ENCODE data around the gene ZNF425. TPM values are rescaled to one million over a fixed set of nuclear protein-coding genes. Genes with fewer than 3 reads are reported as not detected.
"Not testable (repeated sequence)": the region's sequence is repeated elsewhere in the genome, so short reads cannot be mapped to it uniquely, and the experiment has no call there.

The ZNF425 gene
- total and polyA plus RNA-seq, 4 donors, result 0.25 to 0.98 (median 0.58) TPM

DNA sequence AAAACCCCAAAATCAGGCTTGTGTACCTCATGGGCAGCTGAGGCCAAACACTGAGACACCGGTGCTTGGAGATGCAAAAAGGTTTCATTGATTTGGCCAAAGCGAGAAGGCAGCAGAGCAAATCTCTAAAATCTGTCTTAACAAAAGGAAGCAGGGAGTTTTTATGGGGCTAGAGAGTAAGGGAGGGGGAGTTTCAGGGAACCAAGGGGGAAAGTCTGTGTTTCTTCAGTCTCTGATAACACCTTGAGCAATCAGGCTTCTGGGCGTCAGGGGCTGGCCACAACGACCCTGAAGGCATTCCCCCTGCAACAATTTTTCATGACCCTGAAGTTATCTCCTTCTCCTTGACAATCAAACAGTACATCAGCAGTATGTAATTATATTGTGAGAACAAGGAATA, 32.9 kb downstream of the ZNF425 start:
- H3K4me3 ChIP-seq (ENCODE audit: low read depth in 1 of 3, low read length in 3 of 3), result no peak overlapping the region
- no peak for DNase-seq (ENCODE audit: low spot score)
- WGBS, result 61% methylated on average over 4 of the region's 4 CpGs
- H3K4me1 ChIP-seq (ENCODE audit: control insufficient read depth in 4 of 4, insufficient read depth in 4 of 4, low read length in 3 of 4), result peaks cover 0 to 8% (median 8%) of the 10 kb centered on the region in 4 donors
- no peak overlapping the region for H3K9ac ChIP-seq (ENCODE audit: low read depth in 1 of 2, low read length in 2 of 2)
- H3K27me3 ChIP-seq (ENCODE audit: control insufficient read depth in 4 of 4, insufficient read depth in 4 of 4, low read length in 3 of 4), result no peaks in the 10 kb centered on the region
- no peak overlapping the region for H3K27ac ChIP-seq (ENCODE audit: low read depth in 1 of 2, low read length in 2 of 2)
- TF ChIP-seq HNF4A (conservative IDR thresholded peaks at IDR 0.05) (no peak), EGR1 (IDR thresholded peaks at IDR 0.05; ENCODE audit: low read depth in 2 of 2) (no peak), TAF1 (conservative IDR thresholded peaks at IDR 0.05) (no peak)
- no peaks in the 10 kb centered on the region for H3K9me3 ChIP-seq (ENCODE audit: control insufficient read depth in 4 of 4, low read length in 3 of 4)
- no peaks in the 10 kb centered on the region for H3K36me3 ChIP-seq (ENCODE audit: control insufficient read depth in 4 of 4, insufficient read depth in 3 of 4, low read depth in 1 of 4, low read length in 3 of 4)

GRCh38 chr7:149092244-149092643, 33.9 kb downstream of the ZNF425 start:
- H3K4me1 ChIP-seq (ENCODE audit: control insufficient read depth in 4 of 4, insufficient read depth in 4 of 4, low read length in 3 of 4); H3K4me3 ChIP-seq (ENCODE audit: low read depth in 1 of 3, low read length in 3 of 3); H3K36me3 ChIP-seq (ENCODE audit: control insufficient read depth in 4 of 4, insufficient read depth in 3 of 4, low read depth in 1 of 4, low read length in 3 of 4); H3K27ac ChIP-seq (ENCODE audit: low read depth in 1 of 2, low read length in 2 of 2); DNase-seq (ENCODE audit: low spot score); H3K9ac ChIP-seq (ENCODE audit: low read depth in 1 of 2, low read length in 2 of 2); H3K9me3 ChIP-seq (ENCODE audit: control insufficient read depth in 4 of 4, low read length in 3 of 4); H3K27me3 ChIP-seq (ENCODE audit: control insufficient read depth in 4 of 4, insufficient read depth in 4 of 4, low read length in 3 of 4): not testable (repeated sequence)
- WGBS, result 97% methylated on average over 20 of the region's 20 CpGs

- Histone ChIP-seq H3K9ac (ENCODE audit: low read depth in 1 of 2, low read length in 2 of 2) (peak within 1 kb of the TSS; percentile 64 to 97), H3K36me3 (ENCODE audit: control insufficient read depth in 4 of 4, insufficient read depth in 3 of 4, low read depth in 1 of 4, low read length in 3 of 4) (no peaks in the 10 kb centered on the region), H3K27ac (ENCODE audit: low read depth in 1 of 2, low read length in 2 of 2) (peak within 1 kb of the TSS; percentile 92 to 94), H3K9me3 (ENCODE audit: control insufficient read depth in 4 of 4, low read length in 3 of 4) (no peaks in the 10 kb centered on the region), H3K4me3 (ENCODE audit: low read depth in 1 of 3, low read length in 3 of 3) (peak within 1 kb of the TSS; percentile 65 to 99 (median 90)), H3K4me1 (ENCODE audit: control insufficient read depth in 4 of 4, insufficient read depth in 4 of 4, low read length in 3 of 4) (peaks cover 0 to 8% (median 8%) of the 10 kb centered on the region in 4 donors), H3K27me3 (ENCODE audit: control insufficient read depth in 4 of 4, insufficient read depth in 4 of 4, low read length in 3 of 4) (no peaks in the 10 kb centered on the region)
- DNase-seq (ENCODE audit: low spot score), result peak; percentile 87
- TF ChIP-seq CTCF (IDR thresholded peaks at IDR 0.05; ENCODE audit: low read depth, low read length, missing input control), result peak; percentile 91
- peak; percentile 69 to 85 for TF ChIP-seq EGR1 (IDR thresholded peaks at IDR 0.05; ENCODE audit: low read depth in 2 of 2)
- TF ChIP-seq GABPA (IDR thresholded peaks at IDR 0.05 in 1 of 2, conservative IDR thresholded peaks at IDR 0.05 in 1 of 2), result peak in 1 of 2 donors; percentile 29
- no peak for TF ChIP-seq FOXA1 (IDR thresholded peaks at IDR 0.05)
- no peak for TF ChIP-seq MAX (IDR thresholded peaks at IDR 0.05)
- TF ChIP-seq TAF1 (conservative IDR thresholded peaks at IDR 0.05), result no peak
- TF ChIP-seq HNF4A (conservative IDR thresholded peaks at IDR 0.05), result no peak
- no peak for TF ChIP-seq RXRA (IDR thresholded peaks at IDR 0.05)
- TF ChIP-seq FOXA2 (IDR thresholded peaks at IDR 0.05), result no peak
- TF ChIP-seq SP1 (IDR thresholded peaks at IDR 0.05), result no peak
- peak; percentile 74 to 80 for TF ChIP-seq RAD21 (IDR thresholded peaks at IDR 0.05)
- TF ChIP-seq YY1 (IDR thresholded peaks at IDR 0.05), result peak; percentile 68
- no peak for TF ChIP-seq ATF3 (IDR thresholded peaks at IDR 0.05)
- no peak for TF ChIP-seq HNF4G (IDR thresholded peaks at IDR 0.05)
- TF ChIP-seq, protein P1, sequence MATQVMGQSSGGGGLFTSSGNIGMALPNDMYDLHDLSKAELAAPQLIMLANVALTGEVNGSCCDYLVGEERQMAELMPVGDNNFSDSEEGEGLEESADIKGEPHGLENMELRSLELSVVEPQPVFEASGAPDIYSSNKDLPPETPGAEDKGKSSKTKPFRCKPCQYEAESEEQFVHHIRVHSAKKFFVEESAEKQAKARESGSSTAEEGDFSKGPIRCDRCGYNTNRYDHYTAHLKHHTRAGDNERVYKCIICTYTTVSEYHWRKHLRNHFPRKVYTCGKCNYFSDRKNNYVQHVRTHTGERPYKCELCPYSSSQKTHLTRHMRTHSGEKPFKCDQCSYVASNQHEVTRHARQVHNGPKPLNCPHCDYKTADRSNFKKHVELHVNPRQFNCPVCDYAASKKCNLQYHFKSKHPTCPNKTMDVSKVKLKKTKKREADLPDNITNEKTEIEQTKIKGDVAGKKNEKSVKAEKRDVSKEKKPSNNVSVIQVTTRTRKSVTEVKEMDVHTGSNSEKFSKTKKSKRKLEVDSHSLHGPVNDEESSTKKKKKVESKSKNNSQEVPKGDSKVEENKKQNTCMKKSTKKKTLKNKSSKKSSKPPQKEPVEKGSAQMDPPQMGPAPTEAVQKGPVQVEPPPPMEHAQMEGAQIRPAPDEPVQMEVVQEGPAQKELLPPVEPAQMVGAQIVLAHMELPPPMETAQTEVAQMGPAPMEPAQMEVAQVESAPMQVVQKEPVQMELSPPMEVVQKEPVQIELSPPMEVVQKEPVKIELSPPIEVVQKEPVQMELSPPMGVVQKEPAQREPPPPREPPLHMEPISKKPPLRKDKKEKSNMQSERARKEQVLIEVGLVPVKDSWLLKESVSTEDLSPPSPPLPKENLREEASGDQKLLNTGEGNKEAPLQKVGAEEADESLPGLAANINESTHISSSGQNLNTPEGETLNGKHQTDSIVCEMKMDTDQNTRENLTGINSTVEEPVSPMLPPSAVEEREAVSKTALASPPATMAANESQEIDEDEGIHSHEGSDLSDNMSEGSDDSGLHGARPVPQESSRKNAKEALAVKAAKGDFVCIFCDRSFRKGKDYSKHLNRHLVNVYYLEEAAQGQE (IDR thresholded peaks at IDR 0.05), result peak; percentile 27
- WGBS, result under 1% methylated on average over 77 of the region's 77 CpGs
Measured at GRCh38 chr7:149090397-149091195, 35.5 kb downstream of the ZNF425 start, which contains the start of gene ZNF786. TSS of gene ZNF786 (minus strand) at chr7:149090718. CDS start at chr7:149090640, 78 bp downstream.
